ENCODE results near the gene SNRPN. TPM values are rescaled to one million over a fixed set of nuclear protein-coding genes. Genes with fewer than 3 reads are reported as not detected.
"Not testable (repeated sequence)": the region's sequence is repeated elsewhere in the genome, so short reads cannot be mapped to it uniquely, and the experiment has no call there.

The SNRPN gene
- total RNA-seq, 1 experiment from 2014 or later: 900 TPM

- Histone ChIP-seq H2BK120ac (ENCODE audit: low read depth, low read length, poor library complexity, severe bottlenecking) (no peak overlapping the region), H3K23me2 (ENCODE audit: insufficient read length, low read depth, low read length, poor library complexity, severe bottlenecking) (no peaks in the 10 kb centered on the region), H3K4me2 (ENCODE audit: insufficient read depth, insufficient read length, low read length) (no peak overlapping the region), H3K79me1 (ENCODE audit: insufficient read depth, low read depth, low read length, poor library complexity, severe bottlenecking) (no peaks in the 10 kb centered on the region), H3K23ac (ENCODE audit: insufficient read length, low read depth, low read length) (no peak overlapping the region), H2BK5ac (ENCODE audit: insufficient read length, low read length) (no peak overlapping the region), H2BK12ac (ENCODE audit: insufficient read length, low read depth, low read length) (no peak overlapping the region), H3K79me2 (ENCODE audit: insufficient read depth, low read length) (peaks cover 6% of the 10 kb centered on the region; the same call in 1 of the 2 replicates), H2BK15ac (ENCODE audit: low read depth, low read length) (no peak overlapping the region), H3K9ac (ENCODE audit: extremely low read depth, insufficient read length, low read length) (no peak overlapping the region), H3K18ac (ENCODE audit: insufficient read length, low read depth, low read length) (no peak overlapping the region), H4K20me1 (ENCODE audit: control insufficient read depth, insufficient read depth, insufficient read length) (no peaks in the 10 kb centered on the region), H4K8ac (replicated peaks; ENCODE audit: insufficient read length, low read depth, low read length) (no peak overlapping the region), H3K4ac (ENCODE audit: low read depth, low read length) (no peak overlapping the region), H3T11ph (ENCODE audit: low read length) (no peak overlapping the region), H3K14ac (ENCODE audit: insufficient read depth, low read length) (no peak overlapping the region), H3K9me3 (ENCODE audit: control insufficient read depth, low read depth, low read length) (peaks cover 14% of the 10 kb centered on the region), H4K91ac (ENCODE audit: insufficient read length, low read depth, low read length) (no peak overlapping the region), H4K5ac (ENCODE audit: insufficient read length, low read depth, low read length) (no peak overlapping the region), H3K27me3 (ENCODE audit: insufficient read depth, low read length) (no peaks in the 10 kb centered on the region), H2BK20ac (ENCODE audit: low read depth, low read length, poor library complexity, severe bottlenecking) (no peak overlapping the region), H3K27ac (ENCODE audit: insufficient read length, low read depth, low read length) (no peak overlapping the region), H2AFZ (ENCODE audit: low read length) (no peak overlapping the region), H3K4me1 (ENCODE audit: insufficient read depth, low read length) (no peaks in the 10 kb centered on the region), H3K56ac (ENCODE audit: insufficient read length, low read depth, low read length) (no peak overlapping the region), H2AK5ac (ENCODE audit: insufficient read length, low read length) (no peak overlapping the region)
- TF ChIP-seq CTCF (conservative IDR thresholded peaks at IDR 0.05): no peak
- Mint-ChIP-seq H3K27ac (no peak overlapping the region; a peak in 1 of 7 replicates), H3K9me3 (peaks cover 53 to 63% of the 10 kb centered on the region in 2 experiments), H3K36me3 (ENCODE audit: insufficient read depth in 1 of 3, low read depth in 3 of 3) (peaks cover 50 to 87% (median 80%) of the 10 kb centered on the region in 3 experiments), H3K4me1 (peaks cover 3 to 25% of the 10 kb centered on the region in 2 experiments; a peak in 3 of 4 replicates), H3K27me3 (ENCODE audit: low read depth) (peaks cover 2% of the 10 kb centered on the region; the same call in 1 of the 2 replicates), H3K4me3 (no peak overlapping the region)
- no CpG with 5 or more reads among the region's 8 CpGs for WGBS (ENCODE audit: extremely low coverage, insufficient read length, low lambda C conversion rate)
- no peak for DNase-seq
Measured at GRCh38 chr15:24971772-24972171, 17.0 kb downstream of the SNRPN start.

GRCh38 chr15:24972707-24973106, 17.9 kb downstream of the SNRPN start:
- no CpG with 5 or more reads among the region's 5 CpGs for WGBS (ENCODE audit: extremely low coverage, insufficient read length, low lambda C conversion rate)
- H3K9ac ChIP-seq (ENCODE audit: extremely low read depth, insufficient read length, low read length); H2BK15ac ChIP-seq (ENCODE audit: low read depth, low read length); H2AK5ac ChIP-seq (ENCODE audit: insufficient read length, low read length); H3K27me3 Mint-ChIP-seq (ENCODE audit: low read depth); H3K79me1 ChIP-seq (ENCODE audit: insufficient read depth, low read depth, low read length, poor library complexity, severe bottlenecking); H2BK20ac ChIP-seq (ENCODE audit: low read depth, low read length, poor library complexity, severe bottlenecking); H3T11ph ChIP-seq (ENCODE audit: low read length); H4K5ac ChIP-seq (ENCODE audit: insufficient read length, low read depth, low read length); H4K20me1 ChIP-seq (ENCODE audit: control insufficient read depth, insufficient read depth, insufficient read length); H3K14ac ChIP-seq (ENCODE audit: insufficient read depth, low read length); H3K23me2 ChIP-seq (ENCODE audit: insufficient read length, low read depth, low read length, poor library complexity, severe bottlenecking); H3K79me2 ChIP-seq (ENCODE audit: insufficient read depth, low read length); H2BK120ac ChIP-seq (ENCODE audit: low read depth, low read length, poor library complexity, severe bottlenecking); H3K27ac Mint-ChIP-seq; H3K4ac ChIP-seq (ENCODE audit: low read depth, low read length); H3K27ac ChIP-seq (ENCODE audit: insufficient read length, low read depth, low read length); H3K4me1 ChIP-seq (ENCODE audit: insufficient read depth, low read length); H3K18ac ChIP-seq (ENCODE audit: insufficient read length, low read depth, low read length); H3K4me2 ChIP-seq (ENCODE audit: insufficient read depth, insufficient read length, low read length); H4K8ac ChIP-seq (replicated peaks; ENCODE audit: insufficient read length, low read depth, low read length); H3K4me3 Mint-ChIP-seq; H4K91ac ChIP-seq (ENCODE audit: insufficient read length, low read depth, low read length); H2AFZ ChIP-seq (ENCODE audit: low read length); H3K27me3 ChIP-seq (ENCODE audit: insufficient read depth, low read length); H3K23ac ChIP-seq (ENCODE audit: insufficient read length, low read depth, low read length); DNase-seq; H2BK5ac ChIP-seq (ENCODE audit: insufficient read length, low read length); H3K56ac ChIP-seq (ENCODE audit: insufficient read length, low read depth, low read length); H2BK12ac ChIP-seq (ENCODE audit: insufficient read length, low read depth, low read length): not testable (repeated sequence)
- Mint-ChIP-seq H3K36me3 (ENCODE audit: insufficient read depth in 1 of 3, low read depth in 3 of 3) (peaks cover 52 to 89% (median 83%) of the 10 kb centered on the region in 3 experiments), H3K4me1 (peaks cover 6 to 23% of the 10 kb centered on the region in 2 experiments; a peak in 3 of 4 replicates), H3K9me3 (peaks cover 54 to 66% of the 10 kb centered on the region in 2 experiments)
- peaks cover 16% of the 10 kb centered on the region for H3K9me3 ChIP-seq (ENCODE audit: control insufficient read depth, low read depth, low read length)

All from H9 (cell line).